Testis (tissue), 3 donors: ENCODE results near the gene CNST. TPM values are rescaled to one million over a fixed set of nuclear protein-coding genes. Genes with fewer than 3 reads are reported as not detected.

Source experiments
- DNase-seq: peaks from one replicate; pipeline ENCODE4 v3.0.0-alpha.2; 2019
- H3K27ac ChIP-seq, 2 donors: fragments of 200-600 bp; sonication (generic); one replicate each; pipeline ENCODE4 v1.5.1; 2019
- H3K27me3 ChIP-seq: fragments of 200-600 bp; sonication (generic); one replicate; pipeline ENCODE4 v1.5.1; 2019
- H3K36me3 ChIP-seq: fragments of 200-600 bp; sonication (generic); one replicate; pipeline ENCODE4 v1.5.1; 2017; ENCODE audit warnings: low read depth; ENCODE audit errors: missing control alignments
- H3K4me1 ChIP-seq: fragments of 200-600 bp; sonication (generic); one replicate; pipeline ENCODE4 v1.5.1; 2019
- H3K4me3 ChIP-seq, 2 donors: fragments of 200-600 bp; sonication (generic); one replicate each; pipeline ENCODE4 v1.5.1; 2017 to 2019
- H3K9me3 ChIP-seq: fragments of 200-600 bp; sonication (generic); one replicate; pipeline ENCODE4 v1.5.1; 2017
- POLR2A ChIP-seq: fragments of 450-650 bp; IDR thresholded peaks from one replicate; pipeline ENCODE4 v1.6.1; 2017; ENCODE audit warnings: antibody characterized with exemption, mild to moderate bottlenecking, moderate library complexity
- WGBS, 2 donors: methylation state at CpG; one replicate each; pipeline ENCODE4 v1.1.5; 2018; 5-methylcytosine and 5-hydroxymethylcytosine counted together
- intact Hi-C: fragments of 100-400 bp; cut with DNase I; formaldehyde crosslinking; loops from one replicate; pipeline ENCODE4 v1.15.1; 2023; ENCODE audit warnings: low total_unique reads
- polyA plus RNA-seq: library from polyadenylated mRNA; stranded (reverse); fragments of 350-450 nt; fragmentation: Illumina TruSeq; extraction: RNeasy Lipid Tissue Mini Kit (QIAGEN cat#74804); gene quantifications from one replicate; pipeline ENCODE4 v1.2.3, GENCODE V29; 2014; ENCODE audit warnings: low read depth, low replicate concordance; ENCODE audit not compliant: insufficient read depth
- total RNA-seq, 2 donors: library from RNA; depleted of rRNA; stranded (reverse); fragments of >200 nt; gene quantifications; one replicate each; pipeline ENCODE4 v1.2.3, GENCODE V29; 2016
- TF ChIP-seq, protein P1 (sequence below), 3 experiments: fragments of 450-650 bp in 2 of 3; fragments of 200-600 bp in 1 of 3; sonication (generic) in 1 of 3; IDR thresholded peaks; one replicate each; pipeline ENCODE4 v1.5.1; 2016 to 2019; ENCODE audit warnings: antibody characterized with exemption in 3 of 3, mild to moderate bottlenecking in 2 of 3, moderate library complexity in 1 of 3

Gene CNST
- total and polyA plus RNA-seq, 3 donors from 2014 or later, result 26.6 to 61.6 (median 56.7) TPM

DNA sequence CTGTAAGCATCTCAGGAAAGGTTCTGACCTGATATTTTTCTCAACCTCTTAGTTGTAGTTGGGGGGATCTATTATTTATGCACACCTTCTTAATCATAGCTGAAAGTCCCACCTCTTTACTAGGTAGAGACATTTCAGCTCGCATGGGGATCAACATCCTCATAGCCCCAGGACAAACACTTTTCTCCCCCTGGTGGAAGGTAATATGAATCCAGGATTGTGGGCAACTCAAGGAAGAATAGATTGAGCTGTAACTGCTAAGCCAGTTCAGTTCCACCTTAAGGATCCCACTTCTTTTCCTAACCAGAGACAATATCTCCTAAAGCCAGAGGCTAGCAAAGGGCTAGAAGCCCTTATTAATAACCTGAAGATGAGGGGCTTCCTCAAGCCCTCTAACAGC is 33.7 kb upstream of the CNST start:
- WGBS, 2 donors, result 62 to 77% methylated on average over 1 of the region's 1 CpG
- no peak overlapping the region for H3K27ac ChIP-seq
- H3K4me1 ChIP-seq, result no peaks in the 10 kb centered on the region
- H3K9me3 ChIP-seq, result no peaks in the 10 kb centered on the region
- no peak for DNase-seq
- intact Hi-C loops, result no loop called here
- H3K36me3 ChIP-seq, result no peaks in the 10 kb centered on the region
- no peak overlapping the region for H3K4me3 ChIP-seq
- TF ChIP-seq, protein P1, sequence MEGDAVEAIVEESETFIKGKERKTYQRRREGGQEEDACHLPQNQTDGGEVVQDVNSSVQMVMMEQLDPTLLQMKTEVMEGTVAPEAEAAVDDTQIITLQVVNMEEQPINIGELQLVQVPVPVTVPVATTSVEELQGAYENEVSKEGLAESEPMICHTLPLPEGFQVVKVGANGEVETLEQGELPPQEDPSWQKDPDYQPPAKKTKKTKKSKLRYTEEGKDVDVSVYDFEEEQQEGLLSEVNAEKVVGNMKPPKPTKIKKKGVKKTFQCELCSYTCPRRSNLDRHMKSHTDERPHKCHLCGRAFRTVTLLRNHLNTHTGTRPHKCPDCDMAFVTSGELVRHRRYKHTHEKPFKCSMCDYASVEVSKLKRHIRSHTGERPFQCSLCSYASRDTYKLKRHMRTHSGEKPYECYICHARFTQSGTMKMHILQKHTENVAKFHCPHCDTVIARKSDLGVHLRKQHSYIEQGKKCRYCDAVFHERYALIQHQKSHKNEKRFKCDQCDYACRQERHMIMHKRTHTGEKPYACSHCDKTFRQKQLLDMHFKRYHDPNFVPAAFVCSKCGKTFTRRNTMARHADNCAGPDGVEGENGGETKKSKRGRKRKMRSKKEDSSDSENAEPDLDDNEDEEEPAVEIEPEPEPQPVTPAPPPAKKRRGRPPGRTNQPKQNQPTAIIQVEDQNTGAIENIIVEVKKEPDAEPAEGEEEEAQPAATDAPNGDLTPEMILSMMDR (IDR thresholded peaks at IDR 0.05), result no peak
- TF ChIP-seq POLR2A, result no peak
- H3K27me3 ChIP-seq, result no peaks in the 10 kb centered on the region

DNA sequence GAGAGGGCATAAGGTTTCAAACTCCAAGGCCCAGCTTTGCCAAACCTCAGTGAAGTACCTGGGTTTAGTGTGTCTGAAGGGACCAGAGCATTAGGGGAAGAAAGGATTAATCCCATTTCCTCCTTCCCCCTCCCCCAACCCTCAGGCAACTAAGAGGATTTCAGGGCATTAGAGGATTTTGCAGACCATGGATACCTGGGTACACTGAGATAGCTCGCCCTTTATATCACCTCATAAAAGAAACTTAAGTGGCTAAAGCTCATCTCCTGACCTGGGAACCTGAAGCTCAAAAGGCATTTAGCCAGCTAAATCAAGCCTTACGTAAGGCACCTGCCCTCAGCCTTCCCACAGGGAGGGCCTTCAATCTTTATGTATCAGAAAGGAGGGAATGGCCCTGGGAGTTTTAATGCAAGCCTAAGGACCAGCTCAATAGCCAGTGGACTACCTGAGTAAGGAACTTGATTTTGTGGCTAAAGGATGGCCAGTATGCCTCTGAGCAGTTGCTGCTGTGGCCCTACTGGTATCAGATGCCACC is 32.8 kb upstream of the CNST start:
- no peak for DNase-seq
- Histone ChIP-seq H3K4me3 (no peak overlapping the region), H3K9me3 (no peaks in the 10 kb centered on the region), H3K4me1 (no peaks in the 10 kb centered on the region), H3K36me3 (no peaks in the 10 kb centered on the region), H3K27ac (no peak overlapping the region), H3K27me3 (no peaks in the 10 kb centered on the region)
- intact Hi-C loops, result no loop called here
- 86 to 96% methylated on average over 2 of the region's 2 CpGs for WGBS, 2 donors
- TF ChIP-seq, protein P1 (IDR thresholded peaks at IDR 0.05), result no peak
- TF ChIP-seq POLR2A, result no peak

DNA sequence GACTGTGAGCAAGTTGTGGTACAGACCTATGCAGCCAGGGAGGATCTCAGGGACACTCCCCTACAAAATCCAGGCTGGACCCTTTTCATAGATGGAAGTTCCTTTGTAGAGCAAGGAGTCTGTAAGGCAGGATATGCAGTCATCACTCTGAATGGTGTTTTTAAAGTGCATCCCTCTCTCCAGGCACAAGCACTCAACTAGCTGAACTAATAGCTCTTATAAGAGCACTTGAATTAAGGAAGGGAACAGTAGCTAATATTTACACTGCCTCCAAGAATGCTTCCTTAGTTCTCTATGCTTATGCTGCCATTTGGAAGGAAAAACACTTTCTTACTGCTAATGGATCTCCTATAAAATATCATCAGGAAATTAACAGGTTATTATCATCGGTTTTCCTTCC is 32.1 kb upstream of the CNST start:
- Histone ChIP-seq H3K27me3 (no peaks in the 10 kb centered on the region), H3K4me1 (no peaks in the 10 kb centered on the region), H3K36me3 (no peaks in the 10 kb centered on the region), H3K27ac (no peak overlapping the region), H3K9me3 (no peaks in the 10 kb centered on the region), H3K4me3 (no peak overlapping the region)
- intact Hi-C loops, result no loop called here
- no peak for TF ChIP-seq POLR2A
- TF ChIP-seq, protein P1 (IDR thresholded peaks at IDR 0.05), result no peak
- WGBS, 2 donors, result 88 to 90% methylated on average over 1 of the region's 1 CpG
- no peak for DNase-seq

DNA sequence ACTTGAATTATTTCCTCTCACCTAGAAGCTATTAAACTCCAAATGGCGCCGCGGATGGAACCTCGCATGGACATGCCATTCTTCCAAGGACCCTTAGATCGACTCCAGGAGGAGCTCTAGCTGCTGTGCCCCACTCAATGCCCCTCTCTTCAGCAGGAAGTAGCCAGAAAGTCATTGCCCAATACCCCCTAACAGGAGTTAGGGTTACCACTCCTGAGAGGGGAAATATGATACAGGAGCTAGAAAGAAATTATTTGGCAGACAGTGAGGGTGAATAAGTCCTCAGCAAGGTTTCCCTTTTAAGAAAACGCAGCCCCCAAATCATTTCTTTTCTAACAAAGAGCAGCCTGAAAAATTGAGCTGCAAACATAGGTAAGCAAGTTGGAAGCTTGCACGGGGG is 28.8 kb upstream of the CNST start:
- TF ChIP-seq POLR2A, result no peak
- TF ChIP-seq, protein P1 (IDR thresholded peaks at IDR 0.05), result no peak
- H3K27me3 ChIP-seq, result no peaks in the 10 kb centered on the region
- no peaks in the 10 kb centered on the region for H3K4me1 ChIP-seq
- no peak overlapping the region for H3K4me3 ChIP-seq
- H3K27ac ChIP-seq, result no peak overlapping the region
- no peak for DNase-seq
- intact Hi-C loops, result no loop called here
- 73 to 81% methylated on average over 7 of the region's 7 CpGs for whole genome bisulfite sequencing, 2 donors
- H3K36me3 ChIP-seq, result no peaks in the 10 kb centered on the region
- no peaks in the 10 kb centered on the region for H3K9me3 ChIP-seq

DNA sequence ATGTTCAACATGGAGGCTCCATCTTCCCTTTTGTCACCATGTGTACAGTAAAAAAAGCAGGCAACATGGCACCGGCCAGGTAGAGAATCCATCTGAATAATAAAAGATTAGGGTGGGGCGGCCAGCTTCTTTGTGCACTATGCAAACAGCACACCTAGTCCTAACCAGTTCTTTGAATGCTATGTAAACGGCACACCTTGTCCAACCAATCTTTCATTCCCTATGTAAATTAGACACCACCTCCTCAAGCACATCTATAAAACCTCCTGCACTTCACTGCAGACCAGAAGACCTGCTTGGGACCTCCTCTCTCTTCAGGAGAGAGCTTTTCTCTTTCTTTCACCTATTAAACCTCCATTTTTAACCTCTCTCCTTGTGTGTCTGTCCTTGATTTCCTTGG is 28.4 kb upstream of the CNST start:
- no peaks in the 10 kb centered on the region for H3K36me3 ChIP-seq
- no peaks in the 10 kb centered on the region for H3K4me1 ChIP-seq
- TF ChIP-seq, protein P1 (IDR thresholded peaks at IDR 0.05), result no peak
- no peak for TF ChIP-seq POLR2A
- DNase-seq, result no peak
- intact Hi-C loops, result no loop called here
- no peak overlapping the region for H3K27ac ChIP-seq
- H3K27me3 ChIP-seq, result no peaks in the 10 kb centered on the region
- H3K4me3 ChIP-seq, result no peak overlapping the region
- 86 to 92% methylated on average over 3 of the region's 3 CpGs for WGBS, 2 donors
- H3K9me3 ChIP-seq, result no peaks in the 10 kb centered on the region
